GM21723 (cell line): Measurements from ENCODE around the gene HDAC5.
"Not testable (repeated sequence)": the region's sequence is repeated elsewhere in the genome, so short reads cannot be mapped to it uniquely, and the experiment has no call there.

Experiments
- ATAC-seq: cut with Tn5 transposase; IDR thresholded peaks from one replicate; pipeline ENCODE4 v1.9.1; 2021; ENCODE audit warnings: mild to moderate bottlenecking, moderate library complexity; ENCODE audit not compliant: unreplicated experiment

The HDAC5 gene

DNA sequence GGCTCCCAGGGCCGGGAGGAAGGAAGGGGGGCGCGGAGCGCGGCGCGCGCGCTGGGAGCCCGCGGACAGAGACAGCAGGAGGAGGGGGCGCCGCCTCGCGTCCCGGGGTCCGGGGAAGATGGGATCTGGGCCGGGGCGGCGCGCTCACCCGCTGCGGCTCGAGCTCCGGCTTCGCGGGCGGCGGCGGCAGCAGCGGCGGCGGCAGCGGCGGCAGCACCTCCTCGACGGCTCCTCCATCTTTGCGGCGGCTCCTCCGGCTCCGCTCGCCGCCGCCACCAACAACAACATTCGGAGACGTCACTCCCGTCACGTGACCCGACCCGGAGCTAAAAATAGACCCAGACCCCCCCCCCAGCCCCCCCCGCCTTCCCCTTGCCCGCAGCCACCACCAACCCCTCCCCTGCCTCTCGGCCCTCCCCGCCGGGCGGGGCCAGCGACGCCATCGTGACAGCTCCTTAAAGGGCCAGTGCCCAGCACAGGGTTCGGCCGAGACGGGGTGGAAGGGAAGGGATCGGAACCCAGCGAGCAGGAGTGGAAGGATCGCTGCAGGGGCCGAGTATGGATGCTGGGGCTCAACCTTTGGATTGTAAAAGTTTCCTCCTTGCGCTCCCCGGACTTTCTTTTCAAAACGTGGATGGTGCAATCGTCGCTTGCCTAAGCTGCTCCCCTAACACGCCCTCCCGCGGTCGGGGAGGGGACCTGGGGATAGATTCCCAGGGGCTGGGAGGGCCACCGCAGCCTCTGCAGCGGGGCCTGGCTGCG, at the start of gene HDAC5:
Gene HDAC5, minus strand, starts transcription at position 286 of the 762 bp plus-strand sequence. CDS start 6,126 bp downstream, outside the sequence.
- peak; percentile 82 for ATAC-seq

DNA sequence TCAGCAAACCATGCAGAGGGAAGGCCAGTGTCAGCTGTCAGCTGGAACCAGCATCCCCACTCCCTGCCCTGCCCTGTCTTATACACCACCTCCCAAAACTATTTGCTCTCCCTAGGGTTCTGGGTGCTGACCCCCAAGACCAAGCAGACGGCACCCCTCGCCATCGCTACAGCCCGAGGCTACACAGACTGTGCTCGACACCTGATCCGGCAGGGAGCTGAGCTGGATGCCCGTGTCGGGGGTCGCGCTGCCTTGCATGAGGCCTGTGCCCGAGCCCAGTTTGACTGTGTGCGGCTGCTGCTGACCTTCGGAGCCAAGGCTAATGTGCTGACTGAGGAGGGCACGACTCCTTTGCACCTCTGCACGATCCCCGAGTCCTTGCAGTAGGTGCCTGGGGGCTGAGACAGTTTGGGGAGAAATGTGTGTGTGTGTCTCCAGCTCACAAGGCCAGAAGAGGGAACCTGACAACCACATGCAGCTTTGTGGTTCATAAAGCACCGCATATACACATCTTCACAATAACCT, 48.6 kb upstream of the HDAC5 start:
- ATAC-seq: no peak

DNA sequence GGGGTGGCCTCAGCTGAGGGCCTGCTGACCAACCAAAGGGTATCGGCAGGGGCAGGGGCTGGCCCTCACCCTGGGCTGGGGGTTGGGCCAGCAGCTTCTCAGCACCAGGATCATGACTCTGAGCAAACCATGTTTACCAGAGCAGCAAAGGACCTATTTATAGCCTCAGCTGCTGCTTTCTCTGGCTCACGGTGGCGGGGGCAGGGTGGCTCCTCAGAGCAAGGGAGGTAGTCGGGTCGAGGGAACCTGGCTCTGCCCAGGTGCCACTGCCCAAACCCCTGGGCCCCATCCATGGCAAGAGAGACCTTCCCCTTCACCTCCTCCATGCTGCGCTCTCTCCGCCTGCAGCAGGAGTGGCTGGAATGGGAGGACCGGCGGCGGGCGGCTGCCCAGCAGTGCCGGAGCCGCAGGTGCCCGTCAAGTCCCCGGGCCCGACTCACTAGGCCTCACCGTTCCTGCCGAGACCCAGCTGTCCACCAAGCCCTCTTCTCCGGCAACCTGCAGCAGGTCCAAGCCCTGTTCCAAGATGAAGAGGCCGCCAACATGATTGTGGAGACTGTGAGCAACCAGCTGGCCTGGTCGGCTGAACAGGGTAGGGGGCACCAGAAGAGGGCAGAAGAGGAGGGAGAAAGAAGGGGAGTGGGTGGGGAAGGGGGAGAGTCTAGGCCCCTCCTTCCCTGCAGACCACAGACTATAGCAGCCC, 47.2 kb upstream of the HDAC5 start, which contains the start of gene ASB16:
Gene ASB16, plus strand, starts transcription at position 206 of the 703 bp plus-strand sequence. Its CDS starts 86 bp downstream, at position 292.
- no peak for ATAC-seq

DNA sequence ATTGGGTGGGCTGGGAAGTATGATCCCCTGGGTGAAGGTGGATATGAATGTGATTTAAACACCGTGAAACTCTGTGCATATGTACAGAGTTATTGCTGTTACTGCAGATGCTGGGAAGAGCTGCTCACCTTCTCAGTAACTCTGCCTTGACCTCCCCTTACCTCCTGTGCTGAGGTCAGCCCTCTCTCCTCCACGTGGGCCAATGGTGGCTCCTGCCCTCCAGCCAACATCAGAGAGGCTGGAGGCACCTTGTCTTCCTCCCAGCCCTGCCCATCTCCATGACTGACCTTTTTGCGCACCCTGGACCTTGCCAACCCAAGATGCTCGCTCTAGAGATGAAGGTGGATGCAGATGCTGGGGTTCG, 46.7 kb upstream of the HDAC5 start:
- ATAC-seq: no peak

DNA sequence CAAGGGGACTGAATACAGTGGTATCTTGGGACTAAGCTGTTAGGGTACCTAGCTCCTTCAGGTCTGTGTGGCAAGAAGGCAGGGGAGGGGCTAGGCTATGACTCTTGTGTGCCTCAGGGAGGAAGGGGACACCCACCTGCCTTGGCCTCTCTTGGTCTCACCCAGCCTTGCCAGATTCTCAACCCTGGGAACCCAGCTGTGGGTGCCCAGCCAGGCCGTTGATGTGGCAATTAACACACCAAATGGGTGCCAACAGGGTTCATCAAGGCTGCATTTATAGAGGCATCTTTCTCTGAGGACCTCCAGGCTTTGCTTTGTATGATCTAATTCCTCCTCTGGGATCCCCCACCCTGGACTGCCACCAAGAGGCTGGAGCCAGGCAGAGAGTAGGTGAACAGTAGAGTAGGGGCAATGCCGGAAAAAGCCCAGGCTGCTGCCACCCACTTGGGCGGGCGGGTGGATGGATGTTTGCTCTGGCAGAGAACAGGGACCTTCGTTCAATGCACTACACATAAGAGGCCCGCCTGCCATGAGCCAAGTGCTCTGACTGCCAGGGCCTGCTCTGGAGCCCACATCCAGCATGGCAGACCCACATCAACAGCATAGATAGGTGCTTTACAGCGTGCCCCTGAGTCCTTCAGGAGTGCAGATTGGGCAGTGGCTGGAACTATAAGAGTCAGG, 43.9 kb upstream of the HDAC5 start:
- ATAC-seq: no peak

DNA sequence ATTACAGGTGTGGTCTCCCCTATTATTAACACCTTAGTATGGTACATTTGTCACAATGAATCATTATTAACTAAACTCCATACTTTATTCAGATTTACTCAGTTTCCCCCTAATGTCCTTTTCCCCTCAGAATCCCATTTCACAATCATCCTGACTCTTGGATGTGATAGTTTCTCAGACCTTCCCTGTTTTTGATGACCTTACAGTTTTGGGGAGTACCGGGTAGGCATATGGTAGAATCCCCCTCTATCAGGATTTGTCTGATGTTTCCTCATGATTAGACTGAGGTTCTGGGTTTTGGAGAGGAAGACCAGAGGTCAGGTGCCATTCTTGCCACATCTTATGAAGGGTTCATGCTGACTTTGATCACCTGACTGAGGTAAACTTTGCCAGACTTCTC, 41.0 kb upstream of the HDAC5 start:
- no peak for ATAC-seq

DNA sequence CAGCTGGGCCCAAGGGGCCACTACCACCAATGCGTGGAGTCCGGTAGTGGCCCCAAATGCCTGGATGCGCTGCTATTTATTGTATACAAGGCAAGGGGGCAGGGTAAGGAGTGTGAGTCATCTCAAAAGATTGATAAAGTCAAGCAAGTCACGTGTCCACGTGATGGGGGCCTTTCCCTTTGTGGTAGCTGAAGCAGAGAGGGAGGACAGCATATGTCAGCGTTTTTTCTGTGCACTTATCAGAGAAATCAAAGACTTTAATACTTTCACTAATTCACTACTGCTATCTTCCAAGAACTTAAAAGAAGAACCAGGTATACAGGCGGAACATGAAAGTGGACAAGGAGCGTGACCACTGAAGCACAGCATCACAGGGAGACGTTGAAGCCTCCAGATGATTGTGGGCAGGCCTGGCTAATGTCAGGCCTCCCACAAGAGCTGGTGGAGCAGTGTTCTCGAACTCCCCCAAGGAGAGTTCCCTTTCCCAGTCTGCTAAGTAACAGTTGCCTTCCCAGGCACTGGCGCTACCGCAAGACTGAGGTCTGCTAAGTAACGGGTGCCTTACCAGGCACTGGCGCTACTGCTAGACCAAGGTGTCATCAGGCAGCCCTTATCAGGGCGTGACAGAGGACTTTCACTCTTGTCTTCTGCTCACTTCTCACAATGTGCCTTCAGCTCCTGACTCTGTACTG, 36.2 kb upstream of the HDAC5 start:
- ATAC-seq: no peak

DNA sequence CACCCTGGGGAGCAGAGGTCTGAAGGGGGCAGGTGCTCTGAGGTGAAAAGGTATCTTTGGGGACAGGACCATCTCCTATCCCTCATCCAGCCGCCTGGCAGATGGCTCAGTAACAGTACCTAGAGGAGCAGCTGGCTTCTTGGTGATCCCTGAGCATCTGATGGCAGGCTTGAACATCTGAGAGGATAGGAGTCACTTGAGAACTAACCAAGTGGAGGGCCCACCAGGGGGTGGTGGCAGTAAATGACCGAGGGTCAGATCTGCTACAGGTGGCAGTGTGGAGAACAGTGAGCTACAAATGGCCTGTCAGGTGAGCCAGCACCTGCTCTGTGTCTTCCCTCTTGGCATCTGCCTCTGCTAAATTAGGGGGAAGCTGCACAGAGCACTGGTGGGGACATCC, 32.0 kb upstream of the HDAC5 start:
- ATAC-seq: no peak

DNA sequence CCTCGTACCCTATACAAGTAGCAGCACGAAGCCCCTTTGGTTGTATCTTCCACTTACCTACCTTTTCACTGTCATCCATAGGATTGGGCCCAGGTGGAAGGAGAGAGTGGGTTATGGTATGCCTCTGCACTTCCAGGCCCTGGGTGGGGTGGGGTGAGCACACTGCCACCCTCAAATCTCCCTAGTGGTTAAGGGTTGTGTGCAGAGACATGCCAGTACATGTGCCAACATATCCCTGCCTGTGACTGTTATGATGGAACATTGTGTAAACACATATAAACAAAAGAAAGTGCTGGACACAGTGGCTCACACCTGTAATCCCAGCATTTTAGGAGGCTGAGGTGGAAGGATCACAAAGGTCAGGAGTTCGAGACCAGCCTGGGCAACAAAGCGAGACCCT, 29.4 kb upstream of the HDAC5 start:
- ATAC-seq: no peak

DNA sequence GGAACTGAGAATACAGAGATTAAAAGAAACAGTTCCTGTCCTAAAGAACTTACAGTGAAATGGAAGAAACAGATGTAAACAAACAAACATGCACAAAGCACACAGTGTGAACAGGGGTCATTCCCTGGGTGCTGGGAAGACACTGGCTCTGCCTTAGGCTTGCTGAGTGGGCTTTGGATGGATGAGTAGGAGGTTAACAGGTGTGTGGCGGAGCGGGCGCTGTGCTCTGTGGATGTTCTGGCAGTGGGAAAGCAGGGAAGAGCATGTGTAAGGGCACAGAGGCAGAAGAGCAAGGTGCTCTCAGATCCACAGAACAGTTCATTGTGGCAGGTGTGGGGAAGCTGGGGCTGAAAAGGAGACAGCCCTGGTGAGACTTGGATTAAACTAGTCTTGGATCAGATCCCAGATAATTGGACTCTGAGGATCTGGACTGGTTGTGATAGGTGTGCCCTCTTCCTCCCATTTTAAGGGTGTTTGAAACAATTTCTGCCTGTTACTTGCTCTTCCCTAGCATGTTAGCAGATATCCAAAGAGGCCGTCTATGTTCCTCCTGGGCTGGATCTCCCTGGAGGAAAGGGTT, 26.4 kb upstream of the HDAC5 start:
- no peak for ATAC-seq

DNA sequence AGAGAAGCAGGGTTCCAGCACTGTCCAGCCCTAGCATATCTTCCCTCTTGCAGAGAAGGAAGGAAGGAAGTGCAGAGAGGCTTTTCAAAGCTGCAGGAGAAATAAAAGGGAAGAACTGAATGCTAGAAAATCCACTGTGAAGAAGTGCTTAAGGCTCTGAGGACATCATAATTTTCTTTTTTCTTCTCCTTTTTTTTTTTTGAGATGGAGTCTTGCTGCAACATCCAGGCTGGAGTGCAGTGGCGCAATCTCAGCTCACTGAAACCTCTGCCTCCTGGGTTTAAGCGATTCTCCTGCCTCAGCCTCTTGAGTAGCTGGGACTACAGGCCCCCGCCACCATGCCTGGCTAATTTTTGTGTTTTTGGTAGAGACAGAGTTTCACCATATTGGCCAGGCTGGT, 25.6 kb upstream of the HDAC5 start:
- not testable (repeated sequence) for ATAC-seq

DNA sequence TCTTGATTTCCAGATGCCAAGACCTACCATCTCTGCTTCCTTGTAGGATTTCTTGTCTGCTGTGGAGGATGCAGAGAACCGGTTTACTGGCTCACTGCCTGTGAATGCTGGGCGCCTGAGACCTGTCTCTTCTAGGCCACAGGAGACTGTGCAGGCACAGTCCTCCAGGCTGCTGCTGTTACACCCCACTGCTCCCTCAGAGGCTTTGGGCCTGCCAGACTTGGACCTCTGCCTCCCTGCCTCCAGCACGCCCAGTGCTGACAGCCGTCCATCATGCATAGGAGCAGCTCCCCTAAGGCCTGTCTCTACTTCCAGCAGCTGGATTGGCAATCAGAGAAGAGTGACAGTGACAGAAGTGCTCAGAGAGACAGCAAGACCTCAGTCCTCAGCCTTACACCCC, 24.4 kb upstream of the HDAC5 start:
- ATAC-seq: no peak

DNA sequence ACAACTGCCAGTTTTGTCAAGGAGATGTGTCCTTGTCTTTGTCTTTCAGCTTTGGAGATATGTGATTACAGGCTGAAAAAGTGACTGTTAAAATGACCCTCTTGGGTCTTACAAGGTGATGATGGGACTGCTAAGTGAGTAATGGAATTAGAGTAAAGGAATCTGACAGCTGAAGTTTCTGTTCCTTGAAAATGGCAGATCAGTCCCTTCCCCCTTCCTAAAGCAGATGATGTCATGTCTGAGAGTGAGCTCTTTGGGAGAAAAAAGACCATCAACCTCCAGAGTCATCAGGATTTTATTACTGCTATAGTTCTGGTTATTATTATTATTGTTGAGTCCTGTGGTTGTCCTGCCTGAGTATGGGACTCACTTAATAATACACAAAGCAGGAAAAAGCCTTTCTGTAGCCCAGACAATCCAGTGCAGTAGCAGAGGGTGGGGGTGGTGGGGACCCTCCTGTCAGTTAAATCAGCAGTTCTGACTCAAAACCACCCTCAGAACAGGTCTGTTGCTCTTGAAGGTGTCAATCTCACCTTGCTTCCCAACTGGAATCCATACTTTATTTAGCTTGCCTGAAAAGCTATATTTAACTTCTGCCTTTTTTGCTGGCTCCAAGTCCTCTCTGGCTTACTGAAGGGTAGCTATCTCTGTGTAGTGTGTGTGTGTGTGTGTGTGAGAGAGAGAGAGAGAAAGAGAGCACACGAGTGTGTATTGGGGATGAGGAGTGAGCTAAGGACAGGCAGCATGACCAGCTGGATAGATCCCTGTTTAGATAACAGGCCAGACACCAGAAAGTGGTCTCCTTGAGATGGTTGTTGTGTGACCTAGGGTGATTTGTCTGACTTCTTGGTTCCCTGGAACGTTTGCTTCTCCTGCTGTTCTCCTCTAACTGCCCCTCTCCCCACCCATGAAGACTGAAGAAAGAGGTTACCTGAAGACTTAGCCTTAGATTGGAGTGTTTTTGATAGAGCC, 23.2 kb upstream of the HDAC5 start:
- ATAC-seq: no peak

DNA sequence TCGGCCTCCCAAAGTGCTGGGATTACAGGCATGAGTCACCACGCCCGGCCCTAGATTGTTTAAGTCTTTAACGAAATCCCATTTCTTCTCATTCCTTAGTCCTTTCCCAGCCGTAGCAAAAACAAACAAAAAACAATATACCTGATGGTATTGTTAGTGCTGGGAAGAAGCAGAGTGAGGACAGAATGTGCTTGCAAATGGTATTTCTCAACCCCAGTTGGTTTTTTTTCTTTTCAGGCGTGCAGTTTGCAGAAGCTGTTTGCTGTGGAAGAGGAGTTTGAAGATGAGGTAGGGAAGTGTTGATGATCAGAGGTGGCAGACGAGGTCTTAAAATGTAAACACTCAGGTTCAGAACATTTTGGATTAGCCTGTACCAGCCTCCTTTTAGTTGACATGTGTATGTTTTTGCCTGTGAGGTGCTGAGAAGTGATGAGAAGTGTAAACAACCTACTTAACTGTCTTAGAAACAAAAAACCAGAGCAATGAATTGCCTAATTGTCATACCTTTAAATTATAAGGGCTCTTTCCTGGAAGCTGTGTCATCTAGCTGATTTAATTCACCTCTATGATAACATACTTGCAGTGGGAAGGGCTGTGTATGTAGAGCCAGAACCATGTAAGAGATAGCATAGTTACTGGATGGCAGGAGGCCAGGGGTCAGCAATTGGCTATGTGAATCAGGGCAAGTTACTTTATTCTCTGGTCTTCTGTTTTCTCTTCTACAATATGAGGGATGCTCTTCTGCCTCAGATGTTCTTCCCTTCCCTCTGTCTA, 21.7 kb upstream of the HDAC5 start:
- no peak for ATAC-seq

DNA sequence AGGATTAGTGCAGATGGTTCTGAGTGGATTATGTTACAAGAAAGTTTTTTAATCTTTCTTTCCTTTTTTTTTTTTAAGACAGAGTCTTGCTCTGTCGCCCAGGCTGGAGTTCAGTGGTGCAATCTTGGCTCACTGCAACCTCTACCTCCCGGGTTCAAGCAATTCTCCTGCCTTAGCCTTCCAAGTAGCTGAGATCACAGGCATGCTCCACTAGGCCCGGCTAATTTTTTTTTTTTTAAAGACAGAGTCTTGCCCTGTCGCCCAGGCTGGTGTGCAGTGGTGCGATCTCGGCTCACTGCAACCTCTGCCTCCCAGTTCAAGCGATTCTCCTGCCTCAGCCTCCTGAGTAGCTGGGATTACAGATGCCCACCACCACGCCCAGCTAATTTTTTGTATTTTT, 20.5 kb upstream of the HDAC5 start:
- not testable (repeated sequence) for ATAC-seq

DNA sequence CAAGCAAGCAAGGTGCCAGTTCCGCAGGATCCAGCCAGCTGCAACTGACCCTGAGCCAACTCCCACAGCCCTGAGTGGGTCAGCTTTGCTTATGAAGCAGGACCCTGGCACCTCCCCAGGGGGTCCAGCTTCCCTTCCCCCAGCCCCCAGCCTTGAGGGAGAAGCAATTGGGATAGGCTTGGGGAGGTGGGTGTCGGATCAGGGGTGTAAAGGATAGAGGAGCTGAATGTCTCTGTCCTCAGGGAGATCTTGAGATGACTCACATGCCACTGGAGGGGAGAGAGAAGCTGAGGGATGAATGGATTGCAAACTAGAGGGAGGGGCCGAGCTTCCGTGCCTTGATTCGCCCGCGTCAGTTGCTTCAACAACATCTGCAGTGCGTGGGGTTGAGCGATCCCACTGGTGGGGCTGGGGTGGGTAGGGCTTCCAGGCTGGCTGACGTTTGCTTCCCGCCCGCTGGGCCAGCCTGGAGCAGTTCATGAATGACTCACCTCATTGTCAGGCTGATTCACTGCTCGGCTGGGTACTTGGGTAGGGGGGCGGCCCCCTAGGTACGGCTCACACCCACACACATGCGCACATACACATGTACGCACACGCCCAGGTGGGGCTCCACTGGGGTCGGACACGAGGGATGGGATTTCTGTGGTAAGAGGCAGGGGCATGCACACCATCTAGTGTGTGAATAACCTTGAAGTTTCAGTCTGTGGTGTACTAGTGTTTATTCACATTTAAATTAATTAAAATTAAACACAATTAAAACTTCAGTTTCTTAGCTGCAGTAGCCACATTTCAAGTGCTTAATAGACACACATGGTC, 14.7 kb upstream of the HDAC5 start:
- no peak for ATAC-seq

DNA sequence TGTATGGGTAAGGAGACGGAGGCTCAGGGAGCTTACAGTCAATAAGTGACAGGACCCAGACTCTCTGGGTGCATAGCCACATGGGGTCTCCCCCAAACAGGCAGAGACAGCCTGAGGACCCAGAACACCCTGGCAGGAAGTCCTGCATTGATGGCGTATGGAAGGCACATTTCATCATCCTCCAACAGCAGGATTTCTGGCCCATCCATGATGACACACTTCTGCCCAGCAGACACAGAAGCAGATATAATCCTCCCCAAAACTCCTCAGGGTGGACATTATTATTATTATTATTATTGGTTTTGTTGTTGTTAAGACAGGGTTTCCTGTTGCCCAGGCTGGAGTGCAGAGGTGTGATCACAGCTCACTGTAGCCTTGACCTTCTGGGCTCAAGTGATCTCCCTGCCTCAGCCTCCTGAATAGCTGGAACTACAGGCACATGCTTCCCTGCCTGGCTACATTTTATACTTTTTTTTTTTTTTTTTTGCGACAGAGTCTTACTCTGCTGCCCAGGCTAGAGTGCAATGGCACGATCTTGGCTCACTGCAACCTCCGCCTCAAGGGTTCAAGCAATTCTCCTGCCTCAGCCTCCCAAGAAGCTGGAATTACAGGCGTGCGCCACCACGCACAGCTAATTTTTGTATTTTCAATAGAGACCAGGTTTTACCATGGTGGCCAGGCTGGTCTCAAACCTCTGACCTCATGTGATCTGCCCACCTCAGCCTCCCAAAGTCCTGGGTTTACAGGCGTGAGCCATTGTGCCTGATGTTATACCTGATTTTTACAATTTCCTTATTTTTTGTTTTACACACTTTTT, 11.5 kb upstream of the HDAC5 start:
- no peak for ATAC-seq
